Measurements from ENCODE around the gene PDE11A.
A peak's percentile ranks its signal among the peaks of the same experiment; 100 is the strongest.

The PDE11A gene

GRCh38 chr2:177691177-177691576 is 381.4 kb downstream of the PDE11A start:
- FAIRE-seq: peak; percentile 27
- no peak for TF ChIP-seq POLR2A (IDR thresholded peaks at IDR 0.05; ENCODE audit: low read depth, low read length)
- no peak for TF ChIP-seq POLR2AphosphoS5 (IDR thresholded peaks at IDR 0.05; ENCODE audit: low read depth, low read length)
- no peak for TF ChIP-seq TAF1 (IDR thresholded peaks at IDR 0.05; ENCODE audit: borderline replicate concordance, low read depth, low read length)
- no peak for DNase-seq (ENCODE audit: insufficient read length)

GRCh38 chr2:177689623-177690022 is 383.0 kb downstream of the PDE11A start:
- no peak for DNase-seq (ENCODE audit: insufficient read length)
- FAIRE-seq: no peak
- no peak for TF ChIP-seq POLR2A (IDR thresholded peaks at IDR 0.05; ENCODE audit: low read depth, low read length)
- no peak for TF ChIP-seq TAF1 (IDR thresholded peaks at IDR 0.05; ENCODE audit: borderline replicate concordance, low read depth, low read length)
- TF ChIP-seq POLR2AphosphoS5 (IDR thresholded peaks at IDR 0.05; ENCODE audit: low read depth, low read length): no peak

GRCh38 chr2:177688844-177689243 is 383.7 kb downstream of the PDE11A start:
- FAIRE-seq (no peak), DNase-seq (ENCODE audit: insufficient read length) (no peak)
- no peak for TF ChIP-seq TAF1 (IDR thresholded peaks at IDR 0.05; ENCODE audit: borderline replicate concordance, low read depth, low read length)
- no peak for TF ChIP-seq POLR2AphosphoS5 (IDR thresholded peaks at IDR 0.05; ENCODE audit: low read depth, low read length)
- TF ChIP-seq POLR2A (IDR thresholded peaks at IDR 0.05; ENCODE audit: low read depth, low read length): no peak

GRCh38 chr2:177683661-177684069 is 388.9 kb downstream of the PDE11A start:
- DNase-seq (ENCODE audit: insufficient read length) (no peak), FAIRE-seq (no peak)
- no peak for TF ChIP-seq POLR2A (IDR thresholded peaks at IDR 0.05; ENCODE audit: low read depth, low read length)
- no peak for TF ChIP-seq POLR2AphosphoS5 (IDR thresholded peaks at IDR 0.05; ENCODE audit: low read depth, low read length)
- no peak for TF ChIP-seq TAF1 (IDR thresholded peaks at IDR 0.05; ENCODE audit: borderline replicate concordance, low read depth, low read length)

DNA sequence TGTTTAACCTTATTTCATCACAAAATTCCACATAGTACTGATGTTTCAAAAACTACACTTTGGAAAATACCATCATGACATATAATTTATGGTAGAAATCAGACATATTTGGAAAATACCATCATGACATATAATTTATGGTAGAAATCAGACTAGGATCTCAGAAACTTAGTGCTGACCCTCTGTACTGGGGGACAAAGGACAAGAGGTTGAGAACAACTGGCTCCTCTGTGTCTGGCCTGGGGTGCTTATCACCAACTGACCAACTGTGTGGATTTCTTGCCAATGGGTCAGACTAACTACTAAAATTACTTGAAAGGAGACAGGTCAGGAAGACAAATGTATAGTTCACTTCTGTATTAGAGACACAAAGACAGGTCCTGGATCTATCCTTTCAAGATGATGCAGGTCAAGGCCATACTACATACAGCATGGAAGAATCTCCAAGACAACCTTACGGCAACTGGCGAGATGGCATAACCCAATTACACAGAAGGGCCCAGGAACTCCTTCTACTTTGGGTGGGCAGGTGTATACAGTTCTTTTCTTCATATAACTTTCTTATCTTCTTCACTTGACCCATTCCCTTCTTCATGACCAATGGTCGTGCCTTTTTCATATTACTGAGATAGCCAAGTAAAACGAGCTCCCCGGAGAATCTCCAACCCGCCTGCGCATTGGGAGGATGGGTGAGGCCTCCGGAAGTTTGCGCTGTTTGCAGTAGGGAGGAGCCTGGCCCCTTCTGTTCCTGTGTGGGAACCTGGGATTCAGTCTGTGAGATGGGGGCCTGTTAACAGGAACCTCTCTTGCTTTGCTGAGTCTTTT is 389.5 kb downstream of the PDE11A start:
- FAIRE-seq (no peak), DNase-seq (ENCODE audit: insufficient read length) (no peak)
- TF ChIP-seq TAF1 (IDR thresholded peaks at IDR 0.05; ENCODE audit: borderline replicate concordance, low read depth, low read length) (no peak), POLR2AphosphoS5 (IDR thresholded peaks at IDR 0.05; ENCODE audit: low read depth, low read length) (no peak), POLR2A (IDR thresholded peaks at IDR 0.05; ENCODE audit: low read depth, low read length) (no peak)

- FAIRE-seq (no peak), DNase-seq (ENCODE audit: insufficient read length) (no peak)
- TF ChIP-seq POLR2A (IDR thresholded peaks at IDR 0.05; ENCODE audit: low read depth, low read length): no peak
- no peak for TF ChIP-seq POLR2AphosphoS5 (IDR thresholded peaks at IDR 0.05; ENCODE audit: low read depth, low read length)
- no peak for TF ChIP-seq TAF1 (IDR thresholded peaks at IDR 0.05; ENCODE audit: borderline replicate concordance, low read depth, low read length)
Observed at GRCh38 chr2:177682006-177682405, 390.6 kb downstream of the PDE11A start.

DNA sequence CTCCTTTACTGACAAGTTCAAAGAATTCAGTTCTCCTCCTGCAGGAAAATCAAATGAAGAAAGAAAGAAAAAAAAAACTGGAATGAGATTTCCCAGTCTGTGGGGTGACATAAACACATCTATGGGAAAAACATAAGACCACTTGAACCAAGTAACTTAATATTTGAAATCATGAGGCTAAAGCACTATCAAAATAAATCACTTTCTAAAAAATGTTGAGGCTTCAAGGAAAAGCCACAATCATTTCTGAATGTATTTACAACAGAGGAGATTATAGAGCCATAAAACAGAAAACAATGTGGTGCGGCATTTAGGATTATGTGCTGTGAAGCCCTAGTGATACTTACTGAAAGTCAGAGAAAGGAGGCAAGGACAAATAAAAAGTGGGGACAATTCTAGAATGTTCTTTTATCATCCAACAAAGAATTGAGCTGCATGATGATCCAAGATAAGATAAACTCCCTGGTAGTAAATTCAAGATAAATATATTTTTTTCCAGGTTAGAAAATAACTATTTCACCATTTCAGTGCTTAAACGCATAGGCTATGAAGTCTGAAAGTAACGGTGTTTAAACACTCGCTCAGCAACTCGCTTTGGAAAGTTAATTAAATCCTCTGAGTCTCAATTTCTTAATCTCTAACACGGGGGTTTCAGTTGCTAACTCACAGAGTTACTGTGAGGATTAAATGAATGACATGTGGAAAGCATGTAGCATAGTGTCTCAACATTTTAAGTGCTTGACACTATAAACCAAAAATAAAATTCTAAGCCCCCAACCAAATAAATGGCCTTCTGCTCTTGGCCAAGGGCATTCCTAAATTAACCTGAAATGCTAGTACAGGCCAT is 391.5 kb downstream of the PDE11A start:
- no peak for TF ChIP-seq POLR2A (IDR thresholded peaks at IDR 0.05; ENCODE audit: low read depth, low read length)
- no peak for TF ChIP-seq POLR2AphosphoS5 (IDR thresholded peaks at IDR 0.05; ENCODE audit: low read depth, low read length)
- TF ChIP-seq TAF1 (IDR thresholded peaks at IDR 0.05; ENCODE audit: borderline replicate concordance, low read depth, low read length): no peak
- FAIRE-seq: no peak
- DNase-seq (ENCODE audit: insufficient read length): no peak

- no peak for DNase-seq (ENCODE audit: insufficient read length)
- no peak for FAIRE-seq
- TF ChIP-seq POLR2AphosphoS5 (IDR thresholded peaks at IDR 0.05; ENCODE audit: low read depth, low read length) (no peak), POLR2A (IDR thresholded peaks at IDR 0.05; ENCODE audit: low read depth, low read length) (no peak), TAF1 (IDR thresholded peaks at IDR 0.05; ENCODE audit: borderline replicate concordance, low read depth, low read length) (no peak)
Observed at GRCh38 chr2:177679611-177680605, 392.7 kb downstream of the PDE11A start.

GRCh38 chr2:177678939-177679338 is 393.6 kb downstream of the PDE11A start:
- no peak for FAIRE-seq
- DNase-seq (ENCODE audit: insufficient read length): no peak
- TF ChIP-seq POLR2AphosphoS5 (IDR thresholded peaks at IDR 0.05; ENCODE audit: low read depth, low read length) (no peak), TAF1 (IDR thresholded peaks at IDR 0.05; ENCODE audit: borderline replicate concordance, low read depth, low read length) (no peak), POLR2A (IDR thresholded peaks at IDR 0.05; ENCODE audit: low read depth, low read length) (no peak)

DNA sequence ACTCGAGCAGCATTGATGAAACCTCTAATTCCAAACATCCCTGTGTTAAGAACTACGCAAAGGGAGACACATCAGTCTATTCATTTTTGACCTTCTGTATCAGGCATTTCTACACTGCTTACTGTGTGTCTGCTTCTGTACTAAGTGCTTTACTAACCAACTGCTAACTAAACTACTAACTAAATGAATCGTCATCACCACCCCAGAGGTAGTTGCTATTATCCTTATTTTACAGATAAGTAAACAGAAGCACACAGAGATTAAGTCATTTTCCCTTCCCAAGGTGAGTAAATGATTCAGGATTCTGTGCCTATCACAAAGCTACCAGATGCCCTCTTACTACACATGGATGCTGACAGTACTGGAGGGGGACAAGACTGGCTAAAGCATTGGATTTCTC is 395.9 kb downstream of the PDE11A start:
- TF ChIP-seq POLR2A (IDR thresholded peaks at IDR 0.05; ENCODE audit: low read depth, low read length): no peak
- TF ChIP-seq TAF1 (IDR thresholded peaks at IDR 0.05; ENCODE audit: borderline replicate concordance, low read depth, low read length): no peak
- no peak for TF ChIP-seq POLR2AphosphoS5 (IDR thresholded peaks at IDR 0.05; ENCODE audit: low read depth, low read length)
- DNase-seq (ENCODE audit: insufficient read length): no peak
- peak; percentile 33 for FAIRE-seq

All from GM12892 (cell line).